GM23248 (cell line): Measurements from ENCODE around the gene CNGA4.

ENCODE experiments used
- EZH2 ChIP-seq: fragments of 200-600 bp; sonication (generic); IDR thresholded peaks from 2 replicates; pipeline ENCODE4 v1.6.1; 2018; ENCODE audit warnings: antibody characterized with exemption, mild to moderate bottlenecking; ENCODE audit not compliant: insufficient read depth, poor library complexity, severe bottlenecking
- EZH2phosphoT487 ChIP-seq: fragments of 200-600 bp; sonication (generic); IDR thresholded peaks from 2 replicates; pipeline ENCODE4 v1.6.1; 2018; ENCODE audit warnings: antibody characterized with exemption, moderate library complexity, mild to moderate bottlenecking, low read depth; ENCODE audit not compliant: insufficient read depth

DNA sequence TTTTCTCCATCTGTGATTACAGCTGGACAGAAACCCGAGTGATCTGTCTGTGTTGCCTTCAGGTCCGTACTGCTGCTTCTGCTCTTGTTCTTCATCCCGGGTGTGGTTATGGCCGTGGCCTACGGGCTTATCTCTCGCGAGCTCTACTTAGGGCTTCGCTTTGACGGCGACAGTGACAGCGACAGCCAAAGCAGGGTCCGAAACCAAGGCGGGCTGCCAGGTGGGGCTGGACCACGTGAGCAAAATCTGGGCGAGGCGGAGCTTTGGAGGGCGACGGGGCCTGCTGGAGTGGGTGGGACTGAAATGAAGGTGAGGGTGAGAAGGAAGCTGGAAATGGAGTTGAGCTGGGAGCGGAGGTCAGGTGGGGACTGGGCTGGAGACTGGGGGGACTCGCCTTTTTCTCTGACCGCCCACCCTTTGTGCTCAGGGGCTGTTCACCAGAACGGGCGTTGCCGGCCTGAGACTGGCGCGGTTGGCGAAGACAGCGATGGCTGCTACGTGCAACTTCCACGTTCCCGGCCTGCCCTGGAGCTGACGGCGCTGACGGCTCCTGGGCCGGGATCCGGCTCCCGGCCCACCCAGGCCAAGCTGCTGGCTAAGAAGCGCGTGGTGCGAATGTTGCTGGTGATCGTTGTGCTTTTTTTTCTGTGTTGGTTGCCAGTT lies 31.8 kb downstream of the CNGA4 start:
- TF ChIP-seq EZH2 = no peak
- no peak for TF ChIP-seq EZH2phosphoT487
